HCT116 (cell line): ENCODE data around the gene BRSK2. TPM values are rescaled to one million over a fixed set of nuclear protein-coding genes. Genes with fewer than 3 reads are reported as not detected.
A peak's percentile ranks its signal among the peaks of the same experiment; 100 is the strongest.
"Not testable (repeated sequence)": the region's sequence is repeated elsewhere in the genome, so short reads cannot be mapped to it uniquely, and the experiment has no call there.

ENCODE experiments used
- ATAC-seq: fragments of 200-7000 bp; cut with Tn5 transposase; 2 replicates; pipeline ENCODE4 v1.9.1; 2020; ENCODE audit warnings: mild to moderate bottlenecking, moderate library complexity
- BruUV-seq: library from RNA; stranded (reverse); fragments of 400-500 nt; replicated peaks from 2 replicates; lab custom pipeline; 2021; lab: Mats Ljungman, UMichigan
- CTCF ChIA-PET: fragments of 300-600 bp; sonication (Branson Sonifier 250); formaldehyde crosslinking; loops from one replicate; lab custom pipeline; 2021; ENCODE audit warnings: antibody characterized with exemption; lab: Charles Lee
- POLR2A ChIA-PET: fragments of 300-600, 350-600 bp; sonication (Branson Sonifier 250); formaldehyde crosslinking; loops from one replicate; lab custom pipeline; 2021; ENCODE audit warnings: antibody characterized with exemption; lab: Charles Lee
- RAD21 ChIA-PET, 2 experiments: fragments of 300-600 bp; sonication (Branson Sonifier 250); formaldehyde crosslinking; loops; one replicate each; lab custom pipeline; 2023; ENCODE audit warnings: low total read pairs in 2 of 2; ENCODE audit not compliant: uncharacterized antibody in 2 of 2, unreplicated experiment in 2 of 2, low non-redundant PET in 1 of 2; lab: Charles Lee
- DNase-seq: peaks from one replicate; pipeline ENCODE4 v3.0.0-alpha.2; 2010; ENCODE audit warnings: low read depth, low spot score
- H2AFZ ChIP-seq: fragments of 200-600 bp; shearing (Covaris generic), sonication (generic); 2 replicates; pipeline ENCODE4 v1.6.1; 2017; ENCODE audit warnings: low read depth, mixed run types, mixed read lengths, antibody characterized with exemption, low read length; ENCODE audit not compliant: poor library complexity, severe bottlenecking
- H3K27ac ChIP-seq: 2 replicates; pipeline ENCODE4 v1.5.1; 2012; ENCODE audit warnings: low read depth, low read length
- H3K27me3 ChIP-seq: fragments of 200-600 bp; sonication (generic); 2 replicates; pipeline ENCODE4 v1.6.1; 2016; ENCODE audit warnings: mixed run types, low read length, mixed read lengths; ENCODE audit not compliant: insufficient read depth
- H3K36me3 ChIP-seq, 2 experiments: fragments of 200-500 bp in 1 of 2; fragments of 200-600 bp in 1 of 2; sonication (Bioruptor generic) in 1 of 2; sonication (generic) in 1 of 2; 2 replicates each; pipeline versions ENCODE4 v1.5.1 to v1.6.1; 2014 to 2016; ENCODE audit warnings: low read length in 2 of 2, inconsistent platforms in 1 of 2, mixed read lengths in 1 of 2, mixed run types in 1 of 2; ENCODE audit not compliant: insufficient read depth in 2 of 2, control insufficient read depth in 1 of 2
- H3K4me1 ChIP-seq, 2 experiments: fragments of 200-600 bp in 1 of 2; sonication (generic) in 1 of 2; 2 replicates each; pipeline versions ENCODE4 v1.5.1 to v1.6.1; 2012 to 2017; ENCODE audit warnings: low read length in 2 of 2, inconsistent platforms in 1 of 2, mild to moderate bottlenecking in 1 of 2, mixed read lengths in 1 of 2, mixed run types in 1 of 2, moderate library complexity in 1 of 2; ENCODE audit not compliant: insufficient read depth in 2 of 2, control insufficient read depth in 1 of 2
- H3K4me2 ChIP-seq: fragments of 200-600 bp; sonication (generic); 2 replicates; pipeline ENCODE4 v1.6.1; 2017; ENCODE audit warnings: mixed run types, low read length, mixed read lengths
- H3K4me3 ChIP-seq, 2 experiments: fragments of 200-600 bp in 1 of 2; sonication (generic) in 1 of 2; replicated peaks in 1 of 2; 2 replicates each; pipeline ENCODE4 v1.5.1; 2011 to 2016; ENCODE audit warnings: low read length in 2 of 2, control low read depth in 1 of 2, low read depth in 1 of 2, mild to moderate bottlenecking in 1 of 2, mixed read lengths in 1 of 2, mixed run types in 1 of 2
- H3K79me2 ChIP-seq: fragments of 200-600 bp; sonication (generic); 2 replicates; pipeline ENCODE4 v1.6.1; 2017; ENCODE audit warnings: mild to moderate bottlenecking, mixed run types, low read length, moderate library complexity, mixed read lengths; ENCODE audit not compliant: insufficient read depth
- H3K9ac ChIP-seq: fragments of 200-600 bp; sonication (generic); 2 replicates; pipeline ENCODE4 v1.6.1; 2016; ENCODE audit warnings: low read length, mixed read lengths
- H3K9me2 ChIP-seq: fragments of 200-600 bp; sonication (generic), shearing (Covaris generic); 2 replicates; pipeline ENCODE4 v1.6.1; 2017; ENCODE audit warnings: mixed run types, mild to moderate bottlenecking, moderate library complexity; ENCODE audit not compliant: insufficient read depth
- H3K9me3 ChIP-seq, 2 experiments: fragments of 200-500 bp in 1 of 2; fragments of 200-600 bp in 1 of 2; sonication (Bioruptor generic) in 1 of 2; sonication (generic) in 1 of 2; 2 replicates each; pipeline ENCODE4 v1.6.1; 2014 to 2017; ENCODE audit warnings: low read length in 2 of 2, mixed read lengths in 2 of 2, inconsistent platforms in 1 of 2, low read depth in 1 of 2, mild to moderate bottlenecking in 1 of 2, mixed run types in 1 of 2, moderate library complexity in 1 of 2; ENCODE audit not compliant: control insufficient read depth in 1 of 2, insufficient read depth in 1 of 2
- H4K20me1 ChIP-seq: fragments of 200-600 bp; sonication (generic), shearing (Covaris generic); 2 replicates; pipeline ENCODE4 v1.6.1; 2017; ENCODE audit warnings: mixed run types, mild to moderate bottlenecking, moderate library complexity; ENCODE audit not compliant: insufficient read depth
- CBX3 ChIP-seq: IDR thresholded peaks from 2 replicates; pipeline ENCODE4 v1.6.1; 2012; ENCODE audit warnings: low read depth
- POLR2A ChIP-seq: IDR thresholded peaks from 2 replicates; pipeline ENCODE4 v1.7.0; 2011; ENCODE audit warnings: borderline replicate concordance; ENCODE audit not compliant: insufficient read depth, insufficient read length; ENCODE audit errors: extremely low read depth
- REST ChIP-seq: IDR thresholded peaks from 2 replicates; pipeline ENCODE4 v1.6.1; 2012; ENCODE audit warnings: low read depth
- TCF7L2 ChIP-seq: IDR thresholded peaks from 2 replicates; pipeline ENCODE4 v1.7.0; 2011; ENCODE audit warnings: borderline replicate concordance, inconsistent platforms; ENCODE audit not compliant: insufficient read depth, insufficient read length; ENCODE audit errors: extremely low read depth
- intact Hi-C: fragments of 100-400 bp; cut with micrococcal nuclease; formaldehyde crosslinking; loops from 2 replicates; pipeline ENCODE4 v1.10.0; 2022
- total RNA-seq: library from RNA; stranded (reverse); gene quantifications from one replicate; pipeline ENCODE4 v1.2.1, GENCODE V29; 2021; ENCODE audit not compliant: unreplicated experiment
- TF ChIP-seq, protein P1 (sequence below), 3 experiments: fragments of 200-600 bp in 1 of 3; sonication (generic) in 1 of 3; IDR thresholded peaks in 2 of 3; conservative IDR thresholded peaks in 1 of 3; 2 replicates each; pipeline ENCODE4 v1.5.1; 2012 to 2017; ENCODE audit warnings: low read depth in 2 of 3, low read length in 2 of 3, antibody characterized with exemption in 1 of 3, borderline replicate concordance in 1 of 3, control low read depth in 1 of 3, mild to moderate bottlenecking in 1 of 3, mixed read lengths in 1 of 3, mixed run types in 1 of 3, moderate library complexity in 1 of 3; ENCODE audit not compliant: insufficient read depth in 1 of 3

BRSK2 gene
- total RNA-seq, 1 experiment from 2014 or later, result 14.0 TPM

GRCh38 chr11:1415631-1416030 lies 25.9 kb downstream of the BRSK2 start (continued):
- no peak for TF ChIP-seq REST
- TF ChIP-seq POLR2A, result no peak

- H3K79me2 ChIP-seq, H3K9ac ChIP-seq, H2AFZ ChIP-seq, BruUV-seq, H3K9me2 ChIP-seq, POLR2A ChIA-PET, H3K4me2 ChIP-seq, H3K4me3 ChIP-seq, H3K27ac ChIP-seq, H3K27me3 ChIP-seq, CTCF ChIA-PET, RAD21 ChIA-PET, H3K36me3 ChIP-seq, H4K20me1 ChIP-seq, intact Hi-C loops, H3K4me1 ChIP-seq, ATAC-seq: not testable (repeated sequence)
- H3K9me3 ChIP-seq, result peaks cover 44 to 49% of the 10 kb centered on the region in 2 experiments; a peak in 3 of 4 replicates
- DNase-seq, result peak; percentile 29
- TF ChIP-seq CBX3, result peak; percentile 88
Measured at GRCh38 chr11:1418192-1418795, 28.6 kb downstream of the BRSK2 start.

DNA sequence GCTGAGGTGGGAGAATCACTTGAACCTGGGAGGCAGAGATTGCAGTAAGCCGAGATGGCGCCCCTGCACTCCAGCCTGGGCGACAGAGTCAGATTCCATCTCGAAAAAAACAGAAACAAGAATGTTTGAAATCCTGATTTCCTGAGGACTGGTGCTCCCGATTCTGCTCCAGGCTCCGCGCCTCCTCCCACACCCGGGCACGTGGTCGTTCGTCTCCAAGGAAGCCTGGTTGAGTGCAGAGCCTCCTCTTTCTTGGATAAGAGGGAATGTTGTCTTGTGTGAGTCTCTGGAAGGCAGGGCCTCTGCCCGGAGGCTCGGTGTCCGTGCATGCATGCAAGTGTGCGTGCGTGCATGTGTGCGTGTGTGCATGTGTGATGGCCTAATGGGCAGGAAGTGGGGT lies 30.1 kb downstream of the BRSK2 start:
- Histone ChIP-seq H3K36me3 (no peaks in the 10 kb centered on the region), H3K79me2 (no peaks in the 10 kb centered on the region), H3K27ac (no peak overlapping the region), H3K4me2 (no peak overlapping the region), H4K20me1 (no peaks in the 10 kb centered on the region), H3K4me3 (no peak overlapping the region), H3K4me1 (no peaks in the 10 kb centered on the region), H3K9me3 (peaks cover 39 to 40% of the 10 kb centered on the region in 2 experiments; a peak in 3 of 4 replicates), H3K9me2 (no peaks in the 10 kb centered on the region), H3K9ac (no peak overlapping the region), H3K27me3 (no peaks in the 10 kb centered on the region), H2AFZ (no peak overlapping the region)
- RAD21 ChIA-PET, result no interaction called here
- DNase-seq, result no peak
- POLR2A ChIA-PET, result no interaction called here
- BruUV-seq, result no TSS peak
- intact Hi-C loops, result no loop called here
- CTCF ChIA-PET, result no interaction called here
- no peak for ATAC-seq
- TF ChIP-seq, protein P1, sequence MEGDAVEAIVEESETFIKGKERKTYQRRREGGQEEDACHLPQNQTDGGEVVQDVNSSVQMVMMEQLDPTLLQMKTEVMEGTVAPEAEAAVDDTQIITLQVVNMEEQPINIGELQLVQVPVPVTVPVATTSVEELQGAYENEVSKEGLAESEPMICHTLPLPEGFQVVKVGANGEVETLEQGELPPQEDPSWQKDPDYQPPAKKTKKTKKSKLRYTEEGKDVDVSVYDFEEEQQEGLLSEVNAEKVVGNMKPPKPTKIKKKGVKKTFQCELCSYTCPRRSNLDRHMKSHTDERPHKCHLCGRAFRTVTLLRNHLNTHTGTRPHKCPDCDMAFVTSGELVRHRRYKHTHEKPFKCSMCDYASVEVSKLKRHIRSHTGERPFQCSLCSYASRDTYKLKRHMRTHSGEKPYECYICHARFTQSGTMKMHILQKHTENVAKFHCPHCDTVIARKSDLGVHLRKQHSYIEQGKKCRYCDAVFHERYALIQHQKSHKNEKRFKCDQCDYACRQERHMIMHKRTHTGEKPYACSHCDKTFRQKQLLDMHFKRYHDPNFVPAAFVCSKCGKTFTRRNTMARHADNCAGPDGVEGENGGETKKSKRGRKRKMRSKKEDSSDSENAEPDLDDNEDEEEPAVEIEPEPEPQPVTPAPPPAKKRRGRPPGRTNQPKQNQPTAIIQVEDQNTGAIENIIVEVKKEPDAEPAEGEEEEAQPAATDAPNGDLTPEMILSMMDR (IDR thresholded peaks at IDR 0.05 in 2 of 3, conservative IDR thresholded peaks at IDR 0.05 in 1 of 3; ENCODE audit: borderline replicate concordance in 1 of 3, insufficient read depth in 1 of 3, low read depth in 2 of 3, low read length in 2 of 3), result no peak
- no peak for TF ChIP-seq TCF7L2
- TF ChIP-seq CBX3, result no peak
